Epithelial cell of prostate (primary cell): ENCODE data around the gene DSG2.

Experiments
- DNase-seq: peaks from one replicate; pipeline ENCODE4 v3.0.0-alpha.2; 2011; ENCODE audit warnings: low read depth, low spot score
- H3K27ac ChIP-seq: fragments of 450-650 bp; 2 replicates; pipeline ENCODE4 v1.5.1; 2017; ENCODE audit warnings: mild to moderate bottlenecking

The DSG2 gene

GRCh38 chr18:31549416-31549815, 51.4 kb downstream of the DSG2 start:
- DNase-seq, result no peak
- H3K27ac ChIP-seq, result no peak overlapping the region

DNA sequence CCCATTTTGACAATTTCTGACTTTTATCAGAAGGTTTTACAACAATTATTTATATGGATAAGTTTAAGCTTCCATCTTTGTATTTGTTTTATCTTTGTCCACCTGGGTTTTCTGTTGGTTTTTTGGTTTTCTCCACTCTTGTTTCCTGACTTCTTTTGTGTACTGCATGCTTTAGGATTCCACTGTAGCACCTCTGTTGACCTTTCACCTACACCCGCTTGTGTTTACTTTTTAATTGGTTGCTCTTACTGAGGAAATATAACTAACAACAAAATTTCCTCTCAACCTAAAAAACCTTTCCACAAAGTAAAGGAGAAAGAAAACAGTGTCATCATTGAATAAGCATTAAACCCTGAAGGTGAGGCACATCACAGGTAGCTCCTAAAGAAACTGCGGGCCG, 53.9 kb downstream of the DSG2 start:
- H3K27ac ChIP-seq, result no peak overlapping the region
- DNase-seq, result no peak

DNA sequence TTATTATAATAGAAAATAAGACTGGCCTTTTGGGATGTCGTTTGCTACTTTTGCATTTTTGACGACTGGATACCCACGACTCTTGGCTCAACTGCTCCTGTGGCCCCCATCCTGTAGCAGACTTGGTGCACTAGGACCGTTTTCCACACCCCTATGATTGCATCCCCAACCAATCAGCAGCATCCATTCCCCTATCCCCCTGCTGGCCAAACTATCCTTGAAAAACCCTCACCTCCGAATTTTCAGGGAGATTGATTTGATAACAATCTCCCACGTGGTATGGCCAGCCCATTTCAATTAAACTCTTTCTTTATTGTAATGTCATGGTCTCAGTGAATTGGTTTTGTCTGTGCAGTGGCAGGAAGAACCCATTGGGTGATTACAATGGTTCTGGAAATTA, 55.8 kb downstream of the DSG2 start:
- H3K27ac ChIP-seq, result no peak overlapping the region
- DNase-seq, result no peak

- no peak overlapping the region for H3K27ac ChIP-seq
- DNase-seq, result no peak
Measured at GRCh38 chr18:31554776-31555175, 56.8 kb downstream of the DSG2 start.

DNA sequence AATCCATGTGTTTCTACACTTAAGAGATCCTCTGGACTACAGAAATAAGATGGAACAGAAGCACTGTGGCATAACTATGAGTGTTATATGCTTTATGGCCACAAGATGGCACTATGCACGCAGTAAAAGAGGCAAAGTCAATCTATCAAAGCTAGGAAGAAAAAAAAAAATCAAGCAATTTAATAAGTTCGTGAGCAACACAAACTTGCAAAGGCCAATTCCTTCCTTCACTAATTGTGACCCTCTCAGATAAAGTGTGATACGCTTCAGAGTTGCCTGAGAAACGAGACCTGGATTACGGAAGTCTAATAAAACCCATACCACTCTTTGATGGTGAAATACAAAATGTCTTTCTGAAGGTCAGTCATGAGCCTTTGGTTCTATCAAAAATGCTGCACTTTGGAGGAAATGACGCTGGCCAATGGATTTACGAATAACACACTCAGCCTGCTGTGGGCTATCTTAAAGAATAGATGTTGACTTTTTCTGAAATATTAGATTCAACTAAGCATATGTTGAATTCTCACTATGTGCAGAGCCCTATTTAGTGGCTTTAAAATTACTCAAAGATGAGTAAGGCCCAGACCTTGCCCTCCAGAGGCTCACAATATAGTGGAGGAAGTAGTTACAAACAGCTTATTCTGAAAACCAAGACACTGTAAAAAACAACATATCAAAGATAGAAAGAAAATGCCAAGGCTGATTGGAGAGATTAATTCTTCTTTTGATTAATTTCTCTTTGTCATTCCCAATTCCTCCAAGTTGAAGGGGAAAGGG, 58.2 kb downstream of the DSG2 start:
- H3K27ac ChIP-seq, result no peak overlapping the region
- DNase-seq, result peak; percentile 2

DNA sequence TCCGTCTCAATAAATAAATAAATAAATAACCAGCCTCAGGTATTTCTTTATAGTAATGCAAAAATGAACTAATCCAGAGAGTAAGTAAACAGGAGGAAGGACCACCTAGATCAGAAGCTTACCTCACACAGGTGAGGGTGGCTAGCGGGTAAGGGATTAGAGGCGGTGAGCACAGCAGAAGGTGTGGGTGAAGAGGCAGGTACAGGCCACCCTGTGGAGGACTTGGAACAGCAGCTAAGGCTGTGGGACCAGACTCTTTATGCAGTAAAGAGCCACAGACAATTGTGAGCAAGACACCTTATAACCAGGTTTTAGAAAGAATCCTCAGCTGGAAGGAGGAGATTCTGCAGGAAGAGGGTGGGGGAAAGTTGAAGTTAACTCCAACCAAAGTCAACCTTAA, 59.5 kb downstream of the DSG2 start:
- H3K27ac ChIP-seq, result no peak overlapping the region
- no peak for DNase-seq

DNA sequence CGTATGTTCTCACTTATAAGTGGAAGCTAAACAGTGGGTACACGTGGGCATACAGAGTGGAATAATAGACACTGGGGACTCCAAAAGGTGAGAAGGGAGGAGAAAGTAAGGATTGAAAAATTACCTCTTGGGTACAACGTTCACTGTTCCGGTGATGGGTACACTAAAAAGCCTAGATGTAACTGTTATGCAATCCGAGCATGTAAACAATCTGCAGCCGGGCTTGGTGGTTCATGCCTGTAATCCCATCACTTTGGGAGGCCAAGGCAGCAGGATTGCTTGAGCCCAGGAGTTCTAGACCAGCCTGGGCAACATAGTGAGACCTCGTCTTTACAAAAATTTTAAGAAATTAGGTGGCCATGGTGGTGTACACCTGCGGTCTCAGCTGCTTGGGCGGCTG, 60.6 kb downstream of the DSG2 start:
- no peak overlapping the region for H3K27ac ChIP-seq
- DNase-seq, result no peak

DNA sequence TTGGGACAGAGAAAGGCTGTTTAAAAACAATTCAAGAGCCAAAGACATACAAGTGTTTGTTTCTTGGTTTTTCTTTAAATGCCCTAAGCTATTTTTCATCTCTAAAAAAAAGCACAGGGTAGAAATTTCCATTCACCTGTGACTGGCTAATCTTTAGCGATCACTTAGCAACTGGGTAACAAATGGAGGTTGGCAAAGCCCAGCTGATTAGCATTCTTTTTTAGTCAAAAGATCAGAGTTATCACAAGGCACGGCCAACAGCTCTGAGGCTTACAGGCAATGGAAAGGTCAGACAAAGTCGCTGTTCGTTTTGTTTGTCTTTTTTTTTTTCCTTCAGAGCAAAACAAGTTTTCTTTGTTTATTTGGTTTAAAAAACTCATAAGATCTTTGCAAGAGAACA, 64.7 kb downstream of the DSG2 start:
- H3K27ac ChIP-seq, result no peak overlapping the region
- DNase-seq, result no peak

DNA sequence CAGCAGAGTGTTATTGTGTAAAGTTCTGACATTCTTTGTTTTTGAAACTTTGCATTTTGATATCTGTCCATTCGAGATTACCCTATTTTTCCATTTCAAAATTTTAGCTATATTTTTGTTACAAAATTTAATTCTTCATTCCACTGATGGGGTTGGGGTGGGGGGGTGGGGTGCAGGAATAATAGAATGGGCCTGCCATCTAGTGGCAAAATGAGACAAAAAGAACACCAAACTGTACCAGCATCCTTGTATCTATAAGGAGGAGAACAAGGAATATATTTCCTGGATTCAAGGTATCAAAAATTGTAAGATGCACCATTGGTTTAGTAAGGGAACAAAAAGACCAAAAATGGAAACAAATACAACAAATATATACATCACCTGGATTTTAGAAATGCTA, 65.8 kb downstream of the DSG2 start:
- DNase-seq, result no peak
- H3K27ac ChIP-seq, result no peak overlapping the region

DNA sequence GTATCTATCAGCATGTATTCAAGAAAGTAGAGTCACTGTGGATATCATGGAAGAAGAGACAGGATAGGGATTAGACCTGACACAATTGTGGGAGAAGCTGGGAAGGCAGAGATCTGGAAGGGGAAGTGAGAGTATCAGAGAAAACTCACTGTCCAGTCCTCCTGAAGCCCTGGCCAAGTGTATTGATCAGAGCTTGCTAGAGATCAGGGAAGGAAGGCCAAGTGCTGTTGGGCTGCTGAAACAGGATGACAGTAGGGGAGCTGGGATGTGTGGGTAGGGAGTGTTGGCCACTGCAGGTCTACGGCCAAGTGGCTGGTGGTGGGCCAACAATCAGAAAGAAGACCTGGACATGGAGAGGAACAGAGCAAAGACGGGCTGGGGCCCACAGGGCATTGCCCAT, 67.4 kb downstream of the DSG2 start:
- DNase-seq, result no peak
- H3K27ac ChIP-seq, result no peak overlapping the region

DNA sequence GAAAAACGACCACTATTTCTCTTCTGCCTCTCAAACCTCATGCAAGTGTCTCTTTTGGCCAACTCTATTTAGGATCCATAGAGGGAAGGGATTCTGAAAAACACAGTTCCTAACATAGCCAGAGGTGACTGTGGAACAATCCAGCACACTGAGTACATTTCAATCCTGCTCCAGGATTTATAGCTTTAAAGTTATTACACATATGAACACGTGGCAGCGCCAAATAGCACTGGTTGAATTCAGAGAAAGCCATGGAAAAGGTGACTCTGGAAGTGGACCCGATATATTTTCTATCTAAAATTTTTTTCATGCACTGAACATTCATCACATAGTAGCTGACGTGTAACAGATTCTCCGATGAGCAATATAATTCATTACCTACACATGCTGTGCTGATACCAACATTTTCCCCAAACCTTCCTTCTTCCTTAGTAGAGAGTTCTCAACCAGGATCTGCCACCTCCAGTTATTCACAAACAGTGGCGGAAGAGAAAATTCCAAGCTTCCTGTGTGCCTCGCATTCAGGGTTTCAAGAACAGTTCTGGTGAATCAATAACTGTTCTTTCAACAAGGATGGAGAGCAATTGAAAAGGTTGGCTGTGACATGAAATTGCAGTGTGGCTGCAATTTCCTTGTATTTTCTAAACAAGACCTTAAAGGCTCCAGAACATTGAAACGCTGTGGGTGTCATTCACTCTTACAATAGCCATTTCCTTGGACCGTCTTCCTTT, 68.0 kb downstream of the DSG2 start:
- no peak overlapping the region for H3K27ac ChIP-seq

GRCh38 chr18:31566576-31567306, 68.8 kb downstream of the DSG2 start:
- no peak overlapping the region for H3K27ac ChIP-seq
- DNase-seq, result no peak

More for the DNA sequence above, 68.0 kb downstream of the DSG2 start:
- DNase-seq, result no peak

- no peak overlapping the region for H3K27ac ChIP-seq
- DNase-seq, result no peak
Measured at GRCh38 chr18:31572368-31572767, 74.4 kb downstream of the DSG2 start.

DNA sequence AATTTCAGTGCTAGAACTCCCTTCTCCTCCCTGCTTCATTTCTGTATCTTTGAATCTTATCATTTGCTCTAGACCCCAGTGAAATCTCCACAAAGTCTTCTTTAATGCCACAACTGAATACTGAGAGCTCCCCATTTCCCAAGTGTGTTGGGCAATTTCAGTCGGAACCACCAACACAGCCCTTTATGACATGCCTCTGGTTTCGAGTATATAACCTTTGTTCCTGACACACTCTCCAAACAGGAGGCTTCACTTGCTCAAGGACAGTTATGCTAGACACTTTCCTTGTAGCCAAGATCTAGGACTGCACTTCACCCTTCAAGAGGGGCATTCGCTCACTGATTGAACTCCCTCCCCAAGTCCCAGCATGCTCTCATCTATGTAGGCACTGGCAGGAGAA, 75.1 kb downstream of the DSG2 start:
- DNase-seq, result no peak
- no peak overlapping the region for H3K27ac ChIP-seq

- H3K27ac ChIP-seq, result no peak overlapping the region
- DNase-seq, result no peak
Measured at GRCh38 chr18:31574359-31574758, 76.4 kb downstream of the DSG2 start.

DNA sequence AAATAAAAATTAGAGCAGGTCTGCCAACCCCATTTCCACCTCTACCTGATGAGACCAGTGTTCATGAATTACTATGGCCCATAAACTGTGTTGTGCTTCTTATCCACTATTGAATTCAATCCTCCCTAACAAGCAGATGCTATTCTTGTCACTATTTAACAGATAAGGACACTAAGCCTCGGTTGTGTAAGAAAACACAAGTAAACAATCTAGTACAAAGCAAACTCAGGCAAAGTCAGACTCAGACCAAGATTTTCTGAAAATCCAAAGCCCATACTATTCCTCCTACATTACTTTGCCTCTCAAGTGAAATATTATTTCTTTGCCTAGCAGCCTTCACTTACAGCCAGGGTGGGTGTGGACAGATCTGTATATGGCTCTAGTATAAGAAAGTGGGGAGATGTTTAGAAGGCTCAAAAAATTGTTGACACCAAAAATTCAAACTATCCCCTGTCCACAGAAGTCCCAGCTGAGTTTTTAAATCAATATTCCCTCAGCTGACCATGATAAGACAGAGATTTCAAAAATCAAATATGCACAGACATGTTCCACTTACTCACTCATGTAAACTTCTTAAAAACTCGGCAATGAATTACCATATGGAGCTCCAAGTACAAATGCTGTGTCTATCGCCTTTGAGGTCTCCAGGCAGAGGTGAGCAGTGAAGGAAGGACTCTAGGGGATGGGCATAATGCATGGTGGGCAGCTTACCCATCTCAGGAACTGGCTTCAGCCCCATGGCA, 77.7 kb downstream of the DSG2 start:
- H3K27ac ChIP-seq, result no peak overlapping the region
- no peak for DNase-seq

DNA sequence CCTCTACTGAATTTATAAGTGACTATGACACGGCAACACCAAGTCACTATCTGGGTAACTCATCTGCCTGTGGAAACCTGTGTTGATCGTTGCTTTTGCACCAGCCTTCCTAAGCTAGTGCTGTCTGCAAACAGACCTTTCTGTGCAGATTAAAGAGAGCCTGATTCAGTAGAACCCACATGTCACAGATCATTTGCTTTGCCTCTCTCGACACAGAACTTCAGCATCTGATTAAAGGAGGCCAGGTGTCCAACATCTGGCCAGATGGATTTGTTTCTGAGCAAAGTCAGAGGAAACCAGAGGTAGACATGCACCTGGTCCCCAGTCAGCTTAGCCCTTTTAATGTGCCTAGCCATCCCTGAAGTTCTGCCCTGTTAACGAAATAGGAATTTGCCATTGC, 78.7 kb downstream of the DSG2 start:
- no peak overlapping the region for H3K27ac ChIP-seq
- DNase-seq, result no peak

GRCh38 chr18:31577195-31577594, 79.2 kb downstream of the DSG2 start:
- H3K27ac ChIP-seq, result no peak overlapping the region
- no peak for DNase-seq

- H3K27ac ChIP-seq, result no peak overlapping the region
- DNase-seq, result no peak
Measured at GRCh38 chr18:31578126-31578525, 80.1 kb downstream of the DSG2 start.

GRCh38 chr18:31579375-31579774, 81.4 kb downstream of the DSG2 start:
- no peak overlapping the region for H3K27ac ChIP-seq
- no peak for DNase-seq
